Suprapubic skin (tissue), 4 donors: ENCODE results near the gene C1QL1. TPM values are rescaled to one million over a fixed set of nuclear protein-coding genes. Genes with fewer than 3 reads are reported as not detected.

Experiments
- DNase-seq, 2 donors: peaks; one replicate each; pipeline ENCODE4 v3.0.0-alpha.2; 2019; ENCODE audit warnings: low spot score in 2 of 2
- H3K27ac ChIP-seq: fragments of 200-600 bp; sonication (generic); one replicate; pipeline ENCODE4 v1.5.1; 2019
- H3K27me3 ChIP-seq: fragments of 200-600 bp; sonication (generic); one replicate; pipeline ENCODE4 v1.5.1; 2019
- H3K36me3 ChIP-seq: fragments of 200-600 bp; sonication (generic); one replicate; pipeline ENCODE4 v1.5.1; 2019
- H3K4me1 ChIP-seq: fragments of 200-600 bp; sonication (generic); one replicate; pipeline ENCODE4 v1.5.1; 2019
- H3K4me3 ChIP-seq: fragments of 200-600 bp; sonication (generic); one replicate; pipeline ENCODE4 v1.5.1; 2019; ENCODE audit warnings: mild to moderate bottlenecking
- H3K9me3 ChIP-seq: fragments of 200-600 bp; sonication (generic); one replicate; pipeline ENCODE4 v1.5.1; 2019
- CTCF ChIP-seq, 2 donors: fragments of 200-600 bp in 1 of 2; fragments of 450-650 bp in 1 of 2; sonication (generic) in 1 of 2; IDR thresholded peaks; one replicate each; pipeline ENCODE4 v1.5.1; 2016 to 2019; ENCODE audit warnings: antibody characterized with exemption in 2 of 2, mild to moderate bottlenecking in 1 of 2, moderate library complexity in 1 of 2
- EP300 ChIP-seq: sonication (generic); formaldehyde crosslinking; IDR thresholded peaks from one replicate; pipeline ENCODE4 v1.6.1; 2017; ENCODE audit warnings: antibody characterized with exemption
- POLR2A ChIP-seq, 2 donors: fragments of 450-650 bp; IDR thresholded peaks; one replicate each; pipeline ENCODE4 v1.6.1; 2017; ENCODE audit warnings: antibody characterized with exemption in 2 of 2, mild to moderate bottlenecking in 2 of 2, moderate library complexity in 2 of 2
- POLR2AphosphoS5 ChIP-seq, 3 donors: sonication (generic); formaldehyde crosslinking; IDR thresholded peaks; one replicate each; pipeline ENCODE4 v1.6.1; 2017; ENCODE audit warnings: antibody characterized with exemption in 3 of 3
- WGBS: methylation state at CpG from one replicate; pipeline ENCODE4 v1.1.5; 2018; 5-methylcytosine and 5-hydroxymethylcytosine counted together
- total RNA-seq, 4 donors: library from RNA; depleted of rRNA; stranded (reverse); fragments of >200 nt; gene quantifications; one replicate each; pipeline ENCODE4 v1.1.0, GENCODE V29; 2016

The C1QL1 gene
- total RNA-seq, 4 donors from 2014 or later = not detected

GRCh38 chr17:44960691-44961090, 7.4 kb downstream of the C1QL1 start:
- Histone ChIP-seq H3K4me3 (no peak overlapping the region), H3K36me3 (no peaks in the 10 kb centered on the region), H3K27ac (no peak overlapping the region), H3K9me3 (no peaks in the 10 kb centered on the region), H3K27me3 (peaks cover 52% of the 10 kb centered on the region), H3K4me1 (peaks cover 9% of the 10 kb centered on the region)
- no peak for DNase-seq
- WGBS = 71% methylated on average over 2 of the region's 2 CpGs
- no peak for TF ChIP-seq POLR2A (IDR thresholded peaks at IDR 0.05)
- no peak for TF ChIP-seq EP300
- TF ChIP-seq CTCF (IDR thresholded peaks at IDR 0.05) = no peak
- TF ChIP-seq POLR2AphosphoS5 (IDR thresholded peaks at IDR 0.05) = no peak

- Histone ChIP-seq H3K36me3 (no peaks in the 10 kb centered on the region), H3K27me3 (peaks cover 49% of the 10 kb centered on the region), H3K4me1 (peaks cover 9% of the 10 kb centered on the region), H3K9me3 (no peaks in the 10 kb centered on the region), H3K27ac (no peak overlapping the region), H3K4me3 (no peak overlapping the region)
- TF ChIP-seq POLR2AphosphoS5 (IDR thresholded peaks at IDR 0.05) = no peak
- TF ChIP-seq EP300 = no peak
- TF ChIP-seq POLR2A (IDR thresholded peaks at IDR 0.05) = no peak
- TF ChIP-seq CTCF (IDR thresholded peaks at IDR 0.05) = no peak
- WGBS = 24% methylated on average over 34 of the region's 56 CpGs
- DNase-seq = no peak
Observed at GRCh38 chr17:44959821-44960531, 8.1 kb downstream of the C1QL1 start.

GRCh38 chr17:44956998-44957981, 10.8 kb downstream of the C1QL1 start:
- Histone ChIP-seq H3K4me3 (no peak overlapping the region), H3K4me1 (peaks cover 9% of the 10 kb centered on the region), H3K27ac (no peak overlapping the region), H3K36me3 (no peaks in the 10 kb centered on the region), H3K9me3 (no peaks in the 10 kb centered on the region), H3K27me3 (peaks cover 30% of the 10 kb centered on the region)
- 80% methylated on average over 8 of the region's 8 CpGs for WGBS
- TF ChIP-seq CTCF (IDR thresholded peaks at IDR 0.05) (no peak), POLR2A (IDR thresholded peaks at IDR 0.05) (no peak), POLR2AphosphoS5 (IDR thresholded peaks at IDR 0.05) (no peak), EP300 (no peak)
- DNase-seq = no peak

GRCh38 chr17:44955674-44956425, 12.3 kb downstream of the C1QL1 start:
- Histone ChIP-seq H3K27ac (no peak overlapping the region), H3K36me3 (no peaks in the 10 kb centered on the region), H3K9me3 (no peaks in the 10 kb centered on the region), H3K4me1 (peaks cover 9% of the 10 kb centered on the region), H3K4me3 (no peak overlapping the region), H3K27me3 (peaks cover 24% of the 10 kb centered on the region)
- no peak for DNase-seq
- 97% methylated on average over 5 of the region's 8 CpGs for WGBS
- TF ChIP-seq POLR2A (IDR thresholded peaks at IDR 0.05) (no peak), EP300 (no peak), CTCF (IDR thresholded peaks at IDR 0.05) (no peak), POLR2AphosphoS5 (IDR thresholded peaks at IDR 0.05) (no peak)
